Fibroblast of villous mesenchyme (primary cell): ENCODE data around the gene PRKCD. TPM values are rescaled to one million over a fixed set of nuclear protein-coding genes. Genes with fewer than 3 reads are reported as not detected.

Source experiments
- DNase-seq: peaks from one replicate; pipeline ENCODE4 v3.0.0-alpha.2; 2010; ENCODE audit warnings: low read depth
- H3K4me3 ChIP-seq: 2 replicates; pipeline ENCODE4 v1.5.1; 2011; ENCODE audit warnings: low read depth, mild to moderate bottlenecking, low read length
- total RNA-seq: library from RNA; depleted of rRNA; stranded (reverse); fragments of >200 nt; gene quantifications from 2 replicates; pipeline ENCODE4 v1.2.3, GENCODE V29; 2012
- TF ChIP-seq, protein P1 (sequence below): IDR thresholded peaks from 2 replicates; pipeline ENCODE4 v1.5.1; 2012; ENCODE audit warnings: low read depth, mild to moderate bottlenecking, low read length; ENCODE audit not compliant: insufficient read depth

PRKCD gene
- total RNA-seq, 1 donor = 1.7 TPM

DNA sequence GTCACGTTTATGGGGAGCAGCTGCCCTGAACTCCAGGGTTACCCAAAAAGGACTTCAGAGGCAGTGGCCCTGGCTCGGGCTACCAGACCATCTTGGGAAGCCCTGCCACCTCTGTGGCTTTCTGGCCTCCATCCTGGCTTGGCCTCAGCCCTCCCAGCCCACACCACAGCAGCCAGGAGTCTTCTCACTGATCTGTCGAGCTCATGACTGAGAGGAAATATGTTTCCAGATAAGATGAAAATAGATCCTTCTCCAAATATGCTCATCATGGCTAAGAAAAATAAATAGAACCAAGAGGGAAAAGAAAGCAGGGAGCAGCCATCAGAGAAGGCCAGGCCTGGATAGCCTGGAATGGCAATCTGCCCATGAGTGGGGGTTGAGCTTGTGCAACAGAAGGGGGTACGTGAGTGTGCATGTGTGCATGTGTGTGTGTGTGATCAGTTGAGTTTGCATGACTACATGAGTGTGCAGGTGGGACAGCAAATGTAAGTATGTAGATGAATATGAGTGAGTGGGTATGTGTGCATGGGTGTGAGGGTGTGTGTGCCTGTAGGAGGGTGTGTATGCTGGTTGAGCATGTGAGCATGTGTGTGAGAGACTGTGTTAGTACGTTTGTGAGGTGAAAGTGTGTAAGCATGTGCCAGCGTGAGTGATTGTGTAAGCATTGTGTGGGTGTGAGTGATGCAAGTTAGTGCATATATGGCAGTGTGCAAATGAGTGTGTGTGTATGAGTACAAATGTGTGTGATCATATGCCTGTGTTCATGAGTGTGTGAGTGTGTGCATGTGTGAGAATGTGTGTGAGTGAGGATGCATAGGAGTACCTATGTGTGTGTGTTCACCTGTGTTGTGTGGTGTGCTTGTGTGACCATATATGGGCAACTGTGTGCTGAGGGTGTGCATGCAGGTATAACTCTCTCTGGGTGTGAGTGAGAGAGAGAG lies 20.8 kb upstream of the PRKCD start:
- TF ChIP-seq, protein P1, sequence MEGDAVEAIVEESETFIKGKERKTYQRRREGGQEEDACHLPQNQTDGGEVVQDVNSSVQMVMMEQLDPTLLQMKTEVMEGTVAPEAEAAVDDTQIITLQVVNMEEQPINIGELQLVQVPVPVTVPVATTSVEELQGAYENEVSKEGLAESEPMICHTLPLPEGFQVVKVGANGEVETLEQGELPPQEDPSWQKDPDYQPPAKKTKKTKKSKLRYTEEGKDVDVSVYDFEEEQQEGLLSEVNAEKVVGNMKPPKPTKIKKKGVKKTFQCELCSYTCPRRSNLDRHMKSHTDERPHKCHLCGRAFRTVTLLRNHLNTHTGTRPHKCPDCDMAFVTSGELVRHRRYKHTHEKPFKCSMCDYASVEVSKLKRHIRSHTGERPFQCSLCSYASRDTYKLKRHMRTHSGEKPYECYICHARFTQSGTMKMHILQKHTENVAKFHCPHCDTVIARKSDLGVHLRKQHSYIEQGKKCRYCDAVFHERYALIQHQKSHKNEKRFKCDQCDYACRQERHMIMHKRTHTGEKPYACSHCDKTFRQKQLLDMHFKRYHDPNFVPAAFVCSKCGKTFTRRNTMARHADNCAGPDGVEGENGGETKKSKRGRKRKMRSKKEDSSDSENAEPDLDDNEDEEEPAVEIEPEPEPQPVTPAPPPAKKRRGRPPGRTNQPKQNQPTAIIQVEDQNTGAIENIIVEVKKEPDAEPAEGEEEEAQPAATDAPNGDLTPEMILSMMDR = no peak
- no peak for DNase-seq
- H3K4me3 ChIP-seq = no peak overlapping the region

DNA sequence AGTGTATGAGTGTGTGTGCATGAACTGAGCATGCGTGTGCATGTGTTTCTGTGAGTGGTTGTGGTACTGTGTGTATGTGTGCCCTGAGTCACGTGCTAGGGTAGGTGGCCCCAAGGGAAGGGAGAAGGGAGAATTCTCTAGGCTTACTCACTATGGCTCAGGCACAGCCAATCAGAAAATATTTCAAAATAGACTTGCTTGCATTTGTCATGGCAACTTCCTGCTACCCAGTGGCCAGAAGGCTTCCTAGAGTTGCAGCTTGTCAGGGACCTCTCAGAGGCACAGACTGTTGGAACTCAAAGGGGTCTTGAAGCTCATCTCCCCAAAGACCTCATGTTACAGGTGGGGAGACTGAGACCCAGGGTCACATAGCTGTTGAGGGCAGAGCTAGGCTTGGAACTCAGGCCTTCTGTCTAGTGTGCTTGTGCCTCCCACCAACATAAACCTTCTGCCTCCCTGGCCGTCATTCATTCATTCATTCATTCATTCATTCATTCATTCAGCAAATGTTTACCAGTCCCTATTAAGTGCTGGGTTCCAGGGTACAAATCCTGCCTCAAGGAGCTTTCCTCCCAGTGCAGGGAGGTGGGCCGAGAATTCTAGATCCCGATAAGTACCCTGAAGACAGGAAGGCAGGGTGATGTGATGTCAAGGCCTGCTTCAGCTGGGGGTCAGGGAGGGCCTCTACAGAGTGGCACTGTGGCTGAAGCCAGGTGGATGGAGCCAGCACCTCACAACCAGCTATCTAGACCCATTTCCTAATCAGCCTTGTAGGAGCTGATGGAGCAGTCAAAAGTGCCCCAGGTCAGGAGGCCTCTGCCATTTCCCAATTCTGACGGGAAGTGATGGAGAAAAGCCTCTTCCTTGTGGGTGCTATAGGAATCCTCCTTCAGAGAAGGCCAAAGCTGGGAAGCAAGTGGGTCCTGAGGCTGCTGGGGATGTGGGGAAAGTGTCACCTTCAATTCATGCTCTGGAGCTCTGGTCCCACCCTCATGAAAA lies 19.9 kb upstream of the PRKCD start:
- peak; percentile 16 for DNase-seq
- TF ChIP-seq, protein P1 = no peak
- no peak overlapping the region for H3K4me3 ChIP-seq

DNA sequence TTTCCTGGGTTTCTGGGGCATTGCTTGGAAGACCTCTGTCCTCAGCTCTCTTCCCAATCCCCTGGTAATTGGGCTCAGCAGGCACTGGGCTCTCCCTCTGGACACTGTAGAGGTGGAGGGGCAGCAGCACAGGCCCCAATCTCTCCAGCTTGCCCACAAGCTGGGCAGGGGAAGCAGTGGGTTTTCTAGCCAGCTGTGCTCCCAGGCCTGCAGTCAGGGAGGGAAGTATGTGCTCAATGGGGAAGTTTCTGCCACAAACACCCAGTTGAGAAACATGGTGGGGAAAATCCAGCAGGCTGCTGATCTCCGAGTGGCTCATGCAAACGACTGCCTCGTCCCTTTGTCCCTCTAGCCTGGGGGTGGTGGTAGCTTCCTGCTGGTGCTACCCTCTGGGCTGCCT lies 18.0 kb upstream of the PRKCD start:
- no peak overlapping the region for H3K4me3 ChIP-seq
- TF ChIP-seq, protein P1 = no peak
- DNase-seq = no peak

DNA sequence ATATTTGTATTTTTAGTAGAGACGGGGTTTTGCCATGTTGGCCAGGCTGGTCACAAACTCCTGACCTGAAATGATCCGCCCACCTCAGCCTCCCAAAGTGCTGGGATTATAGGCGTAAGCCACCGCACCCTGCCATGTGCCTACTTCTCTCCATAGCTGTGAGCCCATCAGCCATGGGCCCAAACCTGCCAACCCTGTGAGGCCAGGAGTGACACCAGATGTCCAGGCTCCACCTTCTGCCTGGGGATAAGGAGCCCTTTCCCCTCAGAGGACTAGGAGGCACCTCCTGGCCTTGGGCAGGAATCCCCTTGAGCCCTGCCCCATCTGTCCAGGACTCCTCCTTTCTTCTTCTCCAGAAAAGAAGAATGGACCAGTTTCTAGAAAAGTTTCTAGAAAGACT lies 16.6 kb upstream of the PRKCD start:
- no peak overlapping the region for H3K4me3 ChIP-seq
- DNase-seq = no peak
- TF ChIP-seq, protein P1 = no peak

DNA sequence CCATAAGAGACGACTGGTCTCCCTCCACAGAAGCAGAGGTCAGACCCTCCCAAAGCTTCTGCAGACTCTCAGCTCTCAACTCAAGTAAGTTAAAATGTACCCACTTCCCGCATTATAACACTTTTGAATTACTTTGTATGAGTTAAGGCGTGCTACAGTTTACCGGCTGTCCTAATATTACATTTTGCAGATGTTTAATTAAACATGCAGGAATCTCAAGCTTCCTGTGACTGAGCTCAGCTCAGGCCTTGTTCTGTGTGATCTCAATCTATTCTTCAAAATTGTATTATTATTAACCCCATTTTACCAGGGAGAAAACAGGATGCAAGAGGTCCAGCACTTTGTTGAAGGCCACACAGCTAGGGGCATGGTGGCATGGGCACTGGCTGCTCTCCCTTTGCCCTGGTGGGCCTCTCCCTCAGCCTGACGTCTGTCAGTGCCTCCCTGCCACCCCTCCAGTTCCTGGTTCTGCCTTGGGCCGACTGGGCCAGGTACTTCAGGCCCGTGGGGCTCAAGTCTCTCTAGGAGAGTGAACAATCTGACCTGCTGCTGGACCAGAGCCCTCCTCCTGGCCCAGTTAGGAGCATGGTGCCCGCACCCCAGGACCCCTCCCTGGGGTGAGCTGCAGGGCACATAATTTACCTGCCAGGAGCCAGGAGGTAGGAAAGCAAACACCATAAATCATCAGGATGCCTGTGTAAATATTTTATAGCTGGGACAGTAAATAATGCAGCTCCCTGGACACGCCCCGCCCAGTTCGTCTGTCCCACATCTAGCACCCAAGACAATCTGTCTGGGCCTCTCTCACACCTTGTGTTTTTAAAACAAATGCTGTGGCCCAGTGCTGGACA lies 15.9 kb upstream of the PRKCD start:
- DNase-seq = no peak
- TF ChIP-seq, protein P1 = no peak
- H3K4me3 ChIP-seq = no peak overlapping the region

DNA sequence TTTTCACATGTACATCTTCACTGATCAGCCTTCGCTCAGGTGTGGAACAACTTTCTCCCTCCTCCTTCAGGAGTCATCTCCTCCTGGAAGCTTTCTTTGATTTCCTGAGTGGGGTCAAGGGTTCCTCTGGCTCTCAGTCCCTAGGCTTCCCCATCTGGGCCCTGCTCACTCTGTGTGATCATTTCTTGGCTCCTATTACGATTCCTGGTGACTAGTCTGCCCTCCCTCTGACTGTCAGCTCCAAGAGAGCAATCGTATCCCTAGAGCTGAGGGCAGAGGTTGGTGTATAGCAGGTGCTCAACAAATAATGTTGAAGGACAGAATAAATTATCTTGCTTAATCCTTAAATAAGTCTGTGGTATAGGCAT lies 15.3 kb upstream of the PRKCD start:
- H3K4me3 ChIP-seq = no peak overlapping the region
- no peak for DNase-seq
- TF ChIP-seq, protein P1 = no peak
